ENCODE measurements around the gene SRSF1. TPM values are rescaled to one million over a fixed set of nuclear protein-coding genes. Genes with fewer than 3 reads are reported as not detected.

The SRSF1 gene
- 458 and 607 TPM in 2 replicates for total RNA-seq

GRCh38 chr17:58006924-58007780, at the start of gene SRSF1:
Gene SRSF1 (minus strand): TSS chr17:58007246. CDS start chr17:58007137, 109 bp downstream.

GRCh38 chr17:57987581-57988300, 19.3 kb downstream of the SRSF1 start, which contains the start of gene VEZF1:
Gene VEZF1 (minus strand): TSS chr17:57988254. CDS start chr17:57988111, 143 bp downstream.

GRCh38 chr17:57955183-57955931, 51.7 kb downstream of the SRSF1 start, which contains the start of gene CUEDC1:
Gene CUEDC1 (minus strand): TSS chr17:57955412. CDS start chr17:57885564, 69,848 bp downstream.

Other genes starting within 250 kb of the SRSF1 start
- 42.4 and 56.4 TPM in 2 replicates for gene MRPS23, start 157.2 kb downstream of the SRSF1 start, total RNA-seq
- gene CUEDC1, start 51.8 kb downstream of the SRSF1 start, total RNA-seq: 5.5 and 7.1 TPM in 2 replicates
- 28.8 and 32.7 TPM in 2 replicates for gene VEZF1, start 19.0 kb downstream of the SRSF1 start, total RNA-seq
- 11.0 and 15.6 TPM in 2 replicates for gene DYNLL2, start 76.2 kb upstream of the SRSF1 start, total RNA-seq
- gene OR4D1, start 141.1 kb upstream of the SRSF1 start, total RNA-seq: not detected in 2 replicates
- not detected in 2 replicates for gene OR4D2, start 159.7 kb upstream of the SRSF1 start, total RNA-seq
- gene EPX, start 185.5 kb upstream of the SRSF1 start, total RNA-seq: not detected in 2 replicates
- 11.2 and 13.0 TPM in 2 replicates for gene MKS1, start 212.0 kb upstream of the SRSF1 start, total RNA-seq
- not detected in 2 replicates for gene LPO, start 231.3 kb upstream of the SRSF1 start, total RNA-seq